GM10266 (cell line): ENCODE measurements around the gene TTC4.

ENCODE experiments used
- DNase-seq: peaks from one replicate; pipeline ENCODE4 v3.0.0; 2012; ENCODE audit errors: extremely low spot score
- TF ChIP-seq, protein P1 (sequence below): IDR thresholded peaks from 2 replicates; pipeline ENCODE4 v1.5.1; 2012; ENCODE audit warnings: mild to moderate bottlenecking, low read depth; ENCODE audit not compliant: control insufficient read depth, insufficient read depth; ENCODE audit errors: missing control alignments

The TTC4 gene

DNA sequence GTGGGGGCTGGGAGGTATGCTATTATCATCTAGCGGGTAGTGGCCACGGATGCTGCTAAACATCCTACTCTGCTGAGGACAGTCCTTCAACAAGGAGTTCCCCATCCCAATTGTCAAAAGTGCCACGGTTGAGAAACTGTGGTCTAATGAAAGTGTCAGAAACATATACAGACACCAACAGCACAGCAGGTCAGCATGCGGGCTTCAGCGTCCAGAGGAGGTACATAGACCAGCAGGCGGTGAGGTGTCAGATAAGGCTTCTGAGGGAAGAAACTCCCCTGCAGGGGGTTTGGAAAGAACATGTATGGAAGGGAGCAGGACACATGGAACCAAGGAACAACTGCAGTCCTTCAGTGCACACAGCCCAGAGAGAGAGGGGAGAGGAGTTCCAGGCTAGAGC, 4.8 kb upstream of the TTC4 start:
- DNase-seq, result no peak
- TF ChIP-seq, protein P1, sequence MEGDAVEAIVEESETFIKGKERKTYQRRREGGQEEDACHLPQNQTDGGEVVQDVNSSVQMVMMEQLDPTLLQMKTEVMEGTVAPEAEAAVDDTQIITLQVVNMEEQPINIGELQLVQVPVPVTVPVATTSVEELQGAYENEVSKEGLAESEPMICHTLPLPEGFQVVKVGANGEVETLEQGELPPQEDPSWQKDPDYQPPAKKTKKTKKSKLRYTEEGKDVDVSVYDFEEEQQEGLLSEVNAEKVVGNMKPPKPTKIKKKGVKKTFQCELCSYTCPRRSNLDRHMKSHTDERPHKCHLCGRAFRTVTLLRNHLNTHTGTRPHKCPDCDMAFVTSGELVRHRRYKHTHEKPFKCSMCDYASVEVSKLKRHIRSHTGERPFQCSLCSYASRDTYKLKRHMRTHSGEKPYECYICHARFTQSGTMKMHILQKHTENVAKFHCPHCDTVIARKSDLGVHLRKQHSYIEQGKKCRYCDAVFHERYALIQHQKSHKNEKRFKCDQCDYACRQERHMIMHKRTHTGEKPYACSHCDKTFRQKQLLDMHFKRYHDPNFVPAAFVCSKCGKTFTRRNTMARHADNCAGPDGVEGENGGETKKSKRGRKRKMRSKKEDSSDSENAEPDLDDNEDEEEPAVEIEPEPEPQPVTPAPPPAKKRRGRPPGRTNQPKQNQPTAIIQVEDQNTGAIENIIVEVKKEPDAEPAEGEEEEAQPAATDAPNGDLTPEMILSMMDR, result no peak

DNA sequence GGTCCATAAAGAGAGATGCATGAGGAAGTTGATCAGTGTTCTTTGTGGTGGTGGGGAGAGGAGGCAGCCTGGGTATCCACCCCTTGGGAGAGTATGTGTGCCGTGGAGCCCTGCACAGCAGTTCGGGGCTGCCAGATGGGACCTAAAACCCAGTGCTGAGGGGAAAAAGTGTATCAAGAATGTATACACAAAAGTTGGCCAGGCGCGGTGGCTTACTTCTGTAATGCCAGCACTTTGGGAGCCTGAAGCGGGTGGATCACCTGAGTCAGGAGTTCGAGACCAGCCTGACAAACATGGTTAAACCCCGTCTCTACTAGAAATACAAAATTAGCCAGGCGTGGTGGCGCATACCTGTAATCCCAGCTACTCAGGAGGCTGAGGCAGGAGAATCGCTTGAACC, 4.1 kb upstream of the TTC4 start:
- TF ChIP-seq, protein P1, result no peak
- no peak for DNase-seq

DNA sequence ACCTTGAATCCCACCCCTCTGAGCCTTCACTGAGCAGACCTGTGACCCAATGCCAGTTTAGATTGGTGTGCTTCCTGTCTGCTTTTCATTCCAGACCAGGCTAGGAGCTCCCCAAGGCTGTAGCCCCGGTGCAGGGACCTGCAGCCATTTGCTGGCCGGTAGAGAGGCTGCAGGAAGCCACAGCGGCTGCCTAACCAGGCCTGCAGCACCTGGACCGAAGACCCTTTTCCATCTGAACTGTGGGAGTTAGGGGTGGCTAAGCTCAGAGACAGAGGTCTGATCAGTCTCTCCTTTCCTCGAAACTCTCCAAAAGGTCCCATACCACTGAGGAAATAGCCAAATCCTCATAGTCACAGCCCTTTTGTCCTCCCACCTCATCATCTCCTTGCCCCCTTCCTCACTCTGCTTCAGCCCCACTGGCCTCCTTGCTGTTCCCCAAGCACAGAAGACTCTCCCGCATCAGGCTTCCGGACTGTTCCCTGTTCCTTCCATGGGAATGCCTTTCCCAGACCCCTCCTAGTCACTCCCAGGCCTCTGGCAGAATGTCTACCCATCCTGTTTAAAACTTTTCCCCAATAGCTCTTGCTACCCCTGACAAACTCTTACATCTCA, 674 bp upstream of the TTC4 start:
- TF ChIP-seq, protein P1, result no peak
- no peak for DNase-seq

DNA sequence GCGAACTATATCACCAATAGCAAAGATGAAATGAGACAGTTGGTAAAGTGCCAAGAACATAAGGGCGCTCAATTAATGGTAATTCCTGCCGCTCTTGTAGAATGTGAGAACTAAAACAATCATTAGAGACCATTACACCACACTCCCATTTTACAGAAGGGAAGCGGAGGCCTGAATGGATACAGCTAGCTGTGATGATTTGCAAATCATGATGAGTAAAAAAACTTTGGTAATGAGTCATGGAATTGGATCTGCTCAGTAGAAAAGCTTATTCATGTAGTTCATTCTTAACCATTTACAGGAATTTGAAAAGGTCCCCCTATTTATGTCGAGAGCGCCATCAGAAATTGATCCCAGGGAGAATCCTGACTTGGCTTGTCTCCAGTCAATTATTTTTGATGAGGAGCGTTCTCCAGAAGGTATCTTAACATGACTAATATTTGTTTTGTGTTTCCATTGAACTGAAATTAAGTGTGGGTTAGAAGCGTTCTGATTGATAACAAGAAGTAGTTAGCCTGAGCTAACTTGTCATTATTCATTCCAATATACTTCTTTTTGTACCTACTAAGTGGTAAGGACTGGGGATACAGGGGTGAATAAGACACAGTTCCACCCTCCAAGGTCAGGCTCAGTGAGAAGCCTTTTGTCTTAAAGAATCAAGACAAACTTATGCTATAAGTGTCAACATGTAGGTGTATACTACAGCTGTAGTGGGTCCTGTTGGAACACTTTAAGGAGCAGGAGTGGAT, 812 bp downstream of the TTC4 start:
- TF ChIP-seq, protein P1, result no peak

DNA sequence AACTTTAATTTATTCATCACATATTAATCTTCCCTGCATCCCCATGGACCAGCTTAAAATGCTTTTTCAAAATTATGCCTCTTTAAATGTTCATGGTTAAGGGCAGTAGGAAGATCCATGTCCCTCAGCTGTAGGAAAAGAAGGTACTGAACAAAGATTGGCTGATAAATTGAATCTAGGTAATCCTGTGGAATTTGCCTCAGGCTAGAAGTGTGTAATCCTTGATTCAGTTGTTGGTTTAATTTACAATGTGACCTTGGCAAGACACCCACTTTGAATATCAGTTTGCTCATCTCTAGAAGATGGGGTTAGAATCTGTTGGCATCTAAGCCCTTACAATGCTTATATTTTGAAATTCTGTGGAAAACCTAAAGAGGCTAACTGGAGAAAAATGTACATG, 6.1 kb downstream of the TTC4 start:
- no peak for DNase-seq

More for the DNA sequence above, 812 bp downstream of the TTC4 start:
- no peak for DNase-seq

DNA sequence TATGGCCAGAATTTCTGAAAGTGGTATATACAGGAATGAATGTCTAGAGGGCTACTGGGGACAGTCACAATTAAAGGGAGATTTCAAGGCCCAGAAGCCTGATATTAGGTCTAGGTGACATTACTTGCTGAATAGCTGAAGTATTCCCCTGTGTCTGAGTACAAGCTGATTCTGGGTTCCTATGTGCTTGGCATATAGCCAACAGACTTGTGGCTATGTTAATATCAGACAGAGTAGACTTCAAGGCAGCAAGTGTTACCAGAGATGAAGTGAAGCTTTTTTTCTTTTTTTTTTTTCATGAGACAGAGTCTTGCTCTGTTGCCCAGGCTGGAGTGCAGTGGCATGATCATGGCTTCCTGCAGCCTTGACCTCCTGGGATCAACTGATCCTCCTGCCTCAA, 8.3 kb downstream of the TTC4 start:
- no peak for DNase-seq
- TF ChIP-seq, protein P1, result no peak

More for the DNA sequence above, 6.1 kb downstream of the TTC4 start:
- TF ChIP-seq, protein P1, result no peak

DNA sequence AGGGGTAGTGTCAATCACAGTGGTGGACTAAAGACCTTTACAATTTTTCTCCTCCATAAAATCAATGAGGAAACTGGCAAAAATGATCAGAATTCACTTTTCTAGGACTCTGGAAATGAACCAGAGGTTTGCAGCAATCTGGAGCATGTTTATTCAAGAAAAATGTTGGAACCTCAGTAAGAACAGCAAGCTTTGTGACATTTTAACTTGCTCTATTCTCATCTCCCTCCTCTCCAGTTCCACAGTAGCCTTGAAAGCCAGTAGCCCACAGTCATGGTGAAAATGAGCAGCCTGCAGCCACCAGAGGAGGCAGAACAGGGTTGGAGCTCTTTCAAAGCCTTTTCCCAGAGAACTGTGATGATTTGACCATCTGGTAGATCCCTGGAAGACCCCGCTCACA, 9.1 kb downstream of the TTC4 start:
- DNase-seq, result no peak
- TF ChIP-seq, protein P1, result no peak
